ENCODE measurements around the gene ADGRL1. TPM values are rescaled to one million over a fixed set of nuclear protein-coding genes. Genes with fewer than 3 reads are reported as not detected.

ADGRL1 gene
- total and polyA plus RNA-seq, 2 donors (not counting 3 experiments of a cell fraction or from before 2014, with no cell fraction given) = 7.3 to 8.3 TPM

DNA sequence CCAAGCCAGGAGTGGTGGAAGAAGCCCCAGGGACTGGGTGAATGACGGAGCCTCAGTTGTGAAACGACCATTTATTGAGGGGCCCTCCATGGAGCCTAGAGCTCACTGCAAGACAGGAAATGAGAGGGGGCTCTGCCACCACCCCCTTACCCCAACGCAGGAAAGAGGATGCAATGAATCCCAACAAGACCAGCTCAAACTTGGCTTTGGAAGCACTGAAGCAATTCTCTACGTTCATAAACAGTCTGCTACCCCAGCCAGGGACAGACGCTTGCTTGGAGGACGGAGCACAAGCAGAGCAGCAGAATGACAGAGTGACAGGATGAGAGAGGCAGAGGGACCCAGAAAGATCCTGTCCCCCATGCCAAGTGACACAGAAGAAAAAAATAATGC lies 89.4 kb downstream of the ADGRL1 start:
- peak overlapping the region; percentile 10 for H2AFZ ChIP-seq (ENCODE audit: low read depth, low read length)
- H3K79me2 ChIP-seq (ENCODE audit: control insufficient read depth, insufficient read depth, low read length) = peaks cover 30% of the 10 kb centered on the region
- BruUV-seq (replicated peaks) = TSS peak; percentile 31
- dilution Hi-C loops (cut with MboI; ENCODE audit: extremely low pct_ligation_motif_present, low sequenced_read_pairs) = no loop called here
- FAIRE-seq = peak; percentile 15
- H3K9me1 ChIP-seq (replicated peaks; ENCODE audit: control insufficient read depth, extremely low read depth, insufficient read depth, low read length) = no peaks in the 10 kb centered on the region
- no peak for TF ChIP-seq JUN (IDR thresholded peaks at IDR 0.05; ENCODE audit: borderline replicate concordance, insufficient read depth, insufficient read length, low read depth)
- TF ChIP-seq EZH2 (IDR thresholded peaks at IDR 0.05; ENCODE audit: borderline replicate concordance, low read depth, low read length, severe bottlenecking) = no peak
- no peak for TF ChIP-seq GATA2 (IDR thresholded peaks at IDR 0.05; ENCODE audit: insufficient read depth, insufficient read length, low read depth, low read length)
- no peak for TF ChIP-seq POLR2A (IDR thresholded peaks at IDR 0.05; ENCODE audit: low read depth, low read length)
- no peak for TF ChIP-seq FOS (IDR thresholded peaks at IDR 0.05; ENCODE audit: borderline replicate concordance, insufficient read depth, low read length)
- TF ChIP-seq MYC (IDR thresholded peaks at IDR 0.05; ENCODE audit: low read depth, low read length) = no peak
- TF ChIP-seq MAX (IDR thresholded peaks at IDR 0.05; ENCODE audit: insufficient read depth, insufficient read length) = no peak
- no peak for TF ChIP-seq POLR2AphosphoS5 (IDR thresholded peaks at IDR 0.05; ENCODE audit: insufficient read depth, low read depth, low read length)
- peak overlapping the region; percentile 67 to 84 (median 80) for H3K4me3 ChIP-seq (replicated peaks in 1 of 3; ENCODE audit: insufficient read depth in 1 of 3, low read depth in 1 of 3, low read length in 3 of 3)
- ChIA-PET POLR2A (interaction anchor here (0.6 kb wide), 1 partner anchor 35 kb away, joined by 3 read pairs; no protein-coding TSS in a partner anchor), CTCF (interaction anchor here (1.2 to 4.8 kb wide), 4 partner anchors 13 to 239 kb away, joined by 3 to 27 read pairs (median 6); partner anchors contain the start of gene ASF1B)
- no peaks in the 10 kb centered on the region for H4K20me1 ChIP-seq (replicated peaks; ENCODE audit: control insufficient read depth, extremely low read depth, insufficient read depth, low read length)
- no peaks in the 10 kb centered on the region for H3K27me3 ChIP-seq (ENCODE audit: control insufficient read depth in 2 of 2, insufficient read depth in 2 of 2, low read length in 2 of 2)
- peaks cover 25% of the 10 kb centered on the region for H3K4me1 ChIP-seq (ENCODE audit: control insufficient read depth, extremely low read depth, insufficient read depth, low read length)
- H3K9me3 ChIP-seq (replicated peaks; ENCODE audit: control insufficient read depth, insufficient read depth, low read length) = no peaks in the 10 kb centered on the region
- H3K9ac ChIP-seq (replicated peaks; ENCODE audit: extremely low read depth, insufficient read depth, low read length) = peak overlapping the region; percentile 51
- no peak for DNase-seq (ENCODE audit: low read depth, low spot score)
- no peak overlapping the region for H3K27ac ChIP-seq (ENCODE audit: insufficient read depth, low read depth, low read length)
- peak overlapping the region; percentile 82 for H3K4me2 ChIP-seq (ENCODE audit: insufficient read depth, low read length)
- no peaks in the 10 kb centered on the region for H3K36me3 ChIP-seq (ENCODE audit: control insufficient read depth in 2 of 2, extremely low read depth in 1 of 2, insufficient read depth in 2 of 2, low read length in 2 of 2)
- intact Hi-C loops (cut with micrococcal nuclease) = loop anchor here (2.0 kb wide), 2 partner anchors 26 to 36 kb away; partner anchors contain the start of gene SAMD1
